GM21528 (cell line): ENCODE data around the gene FKBP15.
"Not testable (repeated sequence)": the region's sequence is repeated elsewhere in the genome, so short reads cannot be mapped to it uniquely, and the experiment has no call there.

Source experiments
- ATAC-seq: cut with Tn5 transposase; IDR thresholded peaks from one replicate; pipeline ENCODE4 v1.9.1; 2021; ENCODE audit warnings: mild to moderate bottlenecking, moderate library complexity; ENCODE audit not compliant: unreplicated experiment, low FRiP score

The FKBP15 gene

DNA sequence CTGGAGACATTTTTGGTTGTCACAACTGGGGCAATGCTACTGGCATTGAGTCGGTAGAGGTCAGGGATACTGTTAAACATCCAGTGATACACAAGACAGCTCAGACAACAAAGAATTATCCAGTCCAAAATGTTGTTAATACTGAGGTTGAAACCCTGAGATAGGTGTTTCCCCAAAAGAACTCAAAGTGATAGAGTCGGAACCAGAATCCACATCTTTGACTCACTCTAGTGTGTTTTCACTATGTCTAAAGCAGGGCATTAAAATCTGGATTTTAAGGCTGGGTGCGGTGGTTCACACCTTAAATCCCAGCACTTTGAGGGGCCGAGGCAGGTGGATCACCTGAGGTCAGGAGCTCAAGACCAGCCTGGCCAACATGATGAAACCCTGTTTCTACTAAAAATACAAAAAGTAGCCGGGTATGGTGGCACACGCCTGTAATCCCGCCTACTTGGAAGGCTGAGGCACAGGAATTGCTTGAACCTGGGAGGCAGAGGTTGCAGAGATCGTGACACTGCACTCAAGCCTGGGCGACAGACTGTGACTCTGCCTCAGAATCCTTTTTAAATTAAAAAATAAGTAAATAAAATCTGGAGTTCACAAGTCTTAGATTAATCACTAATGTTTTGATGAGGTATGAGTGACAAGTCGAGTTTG, 17.3 kb upstream of the FKBP15 start:
- ATAC-seq, result no peak

DNA sequence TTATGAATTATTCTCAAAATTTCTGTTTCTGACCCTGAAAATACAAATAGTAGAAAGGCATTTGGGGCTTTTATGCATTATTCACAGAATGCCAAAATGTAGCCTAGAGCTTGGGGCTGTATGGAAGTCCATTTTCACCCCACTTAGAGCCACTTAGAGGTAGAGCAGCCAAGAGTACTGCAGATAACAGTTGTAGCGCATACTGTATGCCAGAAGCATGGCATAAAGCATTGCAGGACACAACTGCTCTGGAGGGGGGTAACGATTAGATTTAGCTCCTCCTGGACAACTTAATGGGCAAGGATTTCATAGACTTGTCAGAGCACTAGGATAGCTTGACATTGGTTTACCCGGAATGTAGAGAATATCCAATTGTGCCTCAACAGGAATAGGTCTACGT, 15.9 kb upstream of the FKBP15 start:
- ATAC-seq, result no peak

DNA sequence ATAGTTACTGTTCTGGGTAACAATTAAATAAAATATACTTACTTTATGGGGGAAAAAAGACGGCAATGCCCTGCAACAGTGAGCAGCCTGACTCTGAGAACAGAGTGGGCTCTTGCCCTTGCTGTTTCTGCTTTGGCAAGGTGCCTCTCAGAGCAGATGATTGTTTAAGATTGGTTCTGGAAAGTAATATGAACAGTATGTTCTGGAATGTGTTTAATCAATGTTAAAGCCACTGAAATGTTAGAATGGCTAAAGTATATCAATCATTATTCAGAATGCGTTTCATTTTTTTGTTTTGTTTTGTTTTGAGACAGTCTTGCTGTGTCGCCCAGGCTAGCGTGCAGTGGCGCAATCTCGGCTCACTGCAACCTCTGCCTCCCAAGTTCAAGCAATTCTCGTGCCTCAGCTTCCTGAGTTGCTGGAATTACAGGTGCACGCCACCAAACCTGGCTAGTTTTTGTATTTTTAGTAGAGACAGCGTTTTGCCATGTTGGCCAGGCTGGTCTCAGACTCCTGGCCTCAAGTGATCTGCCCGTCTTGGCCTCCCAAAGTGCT, 14.7 kb upstream of the FKBP15 start:
- ATAC-seq, result not testable (repeated sequence)

DNA sequence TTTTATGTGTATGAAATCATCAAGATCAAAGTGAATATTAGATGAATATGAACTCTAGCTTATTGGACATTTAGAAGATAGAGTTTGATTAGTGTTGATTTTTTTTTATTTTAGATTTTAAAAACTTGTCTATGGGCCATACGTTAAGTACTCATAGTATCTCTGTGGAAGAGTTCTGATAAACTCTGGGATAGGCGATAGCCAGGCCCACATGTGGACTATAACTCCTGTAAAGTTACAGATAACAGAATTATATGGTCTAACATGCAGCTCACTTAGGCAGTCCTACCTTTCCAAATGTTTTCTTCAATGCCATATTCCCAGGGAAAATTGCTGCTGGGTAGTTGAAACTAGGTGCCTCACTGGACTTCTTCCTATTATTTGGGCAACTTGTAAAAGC, 10.6 kb upstream of the FKBP15 start:
- ATAC-seq, result no peak

DNA sequence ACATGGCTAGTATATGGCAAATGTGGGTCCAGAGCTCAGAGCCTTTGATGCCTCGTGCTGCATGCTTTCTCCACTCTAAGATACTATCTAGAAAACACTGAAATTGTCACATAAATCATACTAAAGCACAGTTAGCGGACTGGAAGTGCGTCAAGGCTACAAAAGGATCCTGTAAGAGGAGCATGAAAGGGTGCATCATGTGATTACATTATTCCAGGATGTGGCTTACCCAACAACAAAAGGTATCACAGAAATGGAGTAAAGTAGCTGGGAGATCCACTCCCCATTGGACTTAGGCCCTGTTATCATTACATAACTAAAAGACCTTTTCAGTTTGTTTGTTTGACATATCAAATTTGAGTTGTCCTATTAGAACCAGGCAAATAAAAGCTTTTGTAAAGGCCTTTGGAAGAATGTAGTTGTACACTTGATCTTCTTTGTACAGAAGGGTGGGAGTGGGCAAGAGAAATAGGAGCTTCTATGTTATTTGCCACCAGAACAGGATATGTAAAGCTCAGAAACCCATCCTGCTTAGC, 7.1 kb upstream of the FKBP15 start:
- ATAC-seq, result no peak

DNA sequence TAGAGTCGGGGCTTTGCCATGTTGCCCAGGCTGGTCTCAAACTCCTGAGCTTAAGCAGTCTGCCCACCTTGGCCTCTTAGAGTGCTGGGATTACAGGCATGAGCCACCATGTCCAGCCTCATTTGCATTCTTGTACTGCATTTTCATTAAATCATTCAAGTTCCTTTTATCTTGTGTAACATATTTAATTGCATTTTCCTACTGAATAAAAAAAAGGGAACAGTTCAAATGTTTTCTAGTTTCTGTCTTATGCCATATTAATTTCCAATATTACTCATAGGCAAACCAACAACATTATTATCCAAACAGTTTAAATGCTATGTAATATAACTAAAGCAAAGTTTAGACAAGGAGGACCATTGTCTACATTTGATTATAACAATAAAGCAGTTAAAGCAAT, 6.4 kb upstream of the FKBP15 start:
- no peak for ATAC-seq

DNA sequence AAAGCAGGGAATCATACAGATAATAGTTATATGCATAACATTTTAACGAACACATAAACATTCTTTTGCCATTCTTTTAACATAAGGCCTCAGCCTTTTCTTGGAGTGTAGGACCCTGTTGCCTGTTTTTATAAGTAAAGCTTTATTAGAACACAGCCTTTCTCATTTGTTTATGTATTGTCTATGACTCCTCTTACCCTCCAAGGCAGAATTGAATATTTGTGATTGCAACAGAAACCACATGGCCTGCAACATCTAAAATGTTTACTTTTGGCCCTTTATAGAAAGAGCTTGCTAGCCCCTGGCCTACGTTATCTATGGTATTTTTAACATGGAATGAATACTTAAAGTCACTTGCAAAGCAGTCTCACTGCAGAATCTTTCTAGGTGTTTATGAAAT, 2.9 kb upstream of the FKBP15 start:
- no peak for ATAC-seq

DNA sequence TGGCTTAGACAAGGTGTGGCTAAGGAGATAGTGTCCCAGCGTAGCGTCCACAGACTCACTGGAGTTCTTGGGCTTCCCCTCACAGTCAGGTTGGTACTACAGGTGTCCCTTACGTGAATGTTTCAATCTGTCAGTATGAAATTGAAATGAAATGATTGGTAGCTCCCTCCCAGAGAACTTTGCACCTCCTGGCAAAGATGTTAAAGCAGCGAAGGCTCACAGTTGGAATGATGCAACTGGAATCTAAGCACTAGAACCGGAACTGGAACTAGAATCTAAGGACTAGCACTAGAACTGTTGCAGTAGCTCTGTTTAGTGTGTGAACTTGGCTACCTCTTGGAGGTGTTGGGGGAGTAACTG, 1.4 kb upstream of the FKBP15 start:
- ATAC-seq, result no peak

DNA sequence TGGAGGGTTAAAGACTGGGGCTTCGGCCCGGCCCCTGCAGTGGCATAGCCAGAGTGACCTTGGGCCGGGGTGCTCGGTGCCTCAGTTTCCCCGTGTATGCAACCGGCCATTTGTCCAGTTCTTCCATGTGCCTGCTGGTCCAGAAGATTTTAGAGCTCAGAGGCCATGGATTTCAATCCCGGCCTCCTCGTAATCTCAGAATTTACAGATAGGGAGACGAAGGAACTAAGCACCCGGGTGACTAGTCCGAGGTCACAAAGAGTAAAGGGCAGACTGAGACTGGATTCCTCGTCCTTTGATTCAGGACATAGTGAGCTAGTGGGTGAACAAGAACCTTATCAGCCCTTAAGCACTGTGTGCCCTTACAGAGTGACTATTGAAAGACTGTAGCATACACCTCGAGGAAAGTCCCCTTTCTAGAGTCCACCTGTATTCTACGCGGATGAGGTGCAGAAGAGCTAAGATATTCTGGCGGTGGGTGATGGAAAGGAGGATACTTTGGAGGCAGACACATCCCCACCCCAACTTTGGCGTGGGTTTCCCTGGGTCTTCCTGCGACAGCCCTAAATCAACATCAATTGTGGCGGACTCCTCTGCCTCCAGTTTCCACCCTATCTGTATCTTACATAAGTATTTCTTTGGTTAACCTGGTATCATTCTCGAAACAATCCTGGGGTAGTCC, 864 bp upstream of the FKBP15 start:
- ATAC-seq, result no peak

DNA sequence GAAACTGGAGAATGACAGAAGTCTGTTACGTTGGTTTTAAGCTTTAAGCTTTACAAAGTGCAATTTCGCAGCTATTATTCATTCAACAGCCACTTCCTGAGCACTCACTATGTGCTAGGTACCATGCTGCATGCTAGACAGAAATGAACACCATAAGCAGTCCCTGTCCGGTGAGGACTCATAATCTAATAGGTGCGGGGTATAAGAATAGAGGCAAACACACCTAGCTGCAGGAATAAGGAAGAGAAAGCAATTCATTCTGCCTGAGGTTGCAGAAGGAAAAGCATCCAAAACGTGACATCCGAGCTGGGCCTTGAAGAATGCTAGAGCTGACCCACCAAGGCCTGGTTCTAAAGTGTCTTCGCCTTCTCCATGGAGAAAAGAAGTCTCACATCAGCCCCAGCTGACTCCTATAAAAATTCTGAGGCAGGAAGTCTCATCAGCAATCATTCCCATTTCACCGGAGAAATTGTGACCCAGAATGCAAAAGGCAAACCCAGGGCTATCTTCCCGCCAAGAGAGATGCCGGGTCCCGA, 542 bp downstream of the FKBP15 start:
- no peak for ATAC-seq

DNA sequence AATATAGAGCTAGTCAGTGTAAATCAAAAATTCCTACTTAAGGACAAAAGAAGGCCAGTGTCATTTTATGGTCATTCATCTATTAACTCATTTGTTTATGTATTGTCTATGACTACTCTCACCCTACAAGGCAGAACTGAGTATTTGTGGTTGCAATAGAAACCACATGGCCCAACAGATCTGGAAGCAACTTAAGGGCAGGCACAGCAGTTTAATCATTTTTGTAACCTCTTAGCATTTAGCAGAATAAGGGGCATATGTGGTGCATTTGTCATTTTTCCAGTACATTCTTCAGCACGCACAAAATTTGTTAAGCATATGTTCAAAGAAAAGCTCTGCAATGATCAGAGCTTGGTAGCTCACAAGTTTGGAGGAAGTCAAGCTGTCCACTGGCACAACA, 1.1 kb downstream of the FKBP15 start:
- peak; percentile 58 for ATAC-seq

DNA sequence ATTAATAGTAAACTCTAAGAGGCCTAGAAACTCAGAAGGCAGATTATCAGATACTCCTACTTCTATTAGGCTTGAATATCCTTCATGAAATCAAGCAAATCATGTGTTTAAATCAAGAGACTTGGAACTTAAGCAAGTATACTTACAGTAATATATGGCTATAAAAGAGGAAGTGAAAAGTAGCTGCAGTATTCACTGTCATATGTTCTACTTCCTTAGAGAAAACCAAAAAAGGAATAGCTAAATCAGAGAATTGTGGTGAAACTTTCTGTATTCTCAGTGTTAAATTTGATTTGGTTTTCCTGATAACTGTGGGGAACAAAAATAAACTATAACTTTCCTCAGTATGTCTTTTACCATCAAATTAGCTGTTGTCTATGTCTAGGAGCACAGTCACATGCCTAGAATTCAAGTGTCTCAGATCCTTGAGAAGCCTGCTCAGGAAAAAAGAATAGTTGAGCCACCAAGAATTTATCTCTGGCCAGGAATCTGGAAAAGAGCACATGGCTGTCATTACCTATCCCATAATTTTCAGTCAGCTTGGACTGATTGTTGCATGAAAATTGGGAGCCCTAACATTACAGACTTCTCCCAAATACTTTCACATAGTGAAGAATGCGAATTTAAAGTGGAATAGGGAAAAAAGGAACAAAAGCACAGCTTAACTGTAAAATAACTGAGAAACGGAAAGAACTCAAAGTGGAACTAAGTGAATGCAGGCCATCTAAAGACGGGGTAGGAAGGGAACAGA, 1.7 kb downstream of the FKBP15 start:
- peak; percentile 26 for ATAC-seq

DNA sequence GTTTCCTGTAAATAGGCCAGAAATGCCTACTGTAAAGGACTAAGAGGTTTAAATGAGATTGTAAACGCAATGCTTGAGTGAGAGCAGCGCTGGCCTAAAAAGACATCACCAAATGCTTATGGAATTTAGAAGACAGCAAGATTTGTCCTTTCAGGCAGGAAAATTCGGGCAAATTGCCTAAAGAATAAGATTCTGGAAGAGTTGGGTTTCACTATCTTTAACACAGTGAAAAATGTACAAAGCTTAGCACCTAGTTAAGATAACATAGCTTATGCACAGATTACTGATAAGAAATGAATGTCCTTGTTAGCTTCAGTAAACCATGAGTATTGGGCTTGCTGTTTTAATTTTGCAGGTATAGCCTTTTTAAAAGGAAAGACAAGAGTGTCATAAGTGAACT, 4.7 kb downstream of the FKBP15 start:
- no peak for ATAC-seq

DNA sequence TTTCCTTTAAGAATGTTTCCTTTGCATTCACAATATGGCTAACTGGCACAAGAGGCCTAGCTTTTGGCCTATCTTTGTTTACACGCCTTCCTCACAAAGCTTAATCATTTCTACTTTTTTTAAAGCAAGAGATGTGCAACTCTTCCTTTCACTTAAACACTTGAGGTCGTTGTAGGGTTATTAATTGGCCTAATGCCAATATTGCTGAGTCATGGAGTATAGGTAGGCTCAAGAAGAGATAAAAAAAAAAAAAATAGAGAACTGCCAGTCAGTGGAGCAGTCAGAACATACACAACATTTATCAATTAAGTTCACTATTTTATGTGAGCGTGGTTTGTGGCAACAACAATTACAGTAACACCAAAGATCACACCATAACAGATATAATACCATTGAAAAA, 5.9 kb downstream of the FKBP15 start:
- no peak for ATAC-seq

DNA sequence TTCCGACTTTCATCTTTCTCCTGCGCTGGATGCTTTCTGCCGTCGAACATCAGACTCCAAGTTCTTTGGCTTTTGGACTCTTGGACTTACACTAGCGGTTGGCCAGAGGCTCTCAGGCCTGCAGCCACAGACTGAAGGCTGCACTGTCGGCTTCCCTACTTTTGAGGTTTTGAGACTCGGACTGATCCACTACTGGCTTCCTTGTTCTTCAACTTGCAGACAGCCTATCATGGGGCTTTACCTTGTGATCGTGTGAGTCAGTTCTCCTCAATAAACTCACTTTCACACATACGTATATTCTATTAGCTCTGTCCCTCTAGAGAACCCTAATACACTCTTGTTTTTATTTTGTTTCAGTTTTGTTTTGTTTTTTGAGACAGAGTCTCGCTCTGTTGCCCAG, 10.3 kb downstream of the FKBP15 start:
- ATAC-seq, result no peak

DNA sequence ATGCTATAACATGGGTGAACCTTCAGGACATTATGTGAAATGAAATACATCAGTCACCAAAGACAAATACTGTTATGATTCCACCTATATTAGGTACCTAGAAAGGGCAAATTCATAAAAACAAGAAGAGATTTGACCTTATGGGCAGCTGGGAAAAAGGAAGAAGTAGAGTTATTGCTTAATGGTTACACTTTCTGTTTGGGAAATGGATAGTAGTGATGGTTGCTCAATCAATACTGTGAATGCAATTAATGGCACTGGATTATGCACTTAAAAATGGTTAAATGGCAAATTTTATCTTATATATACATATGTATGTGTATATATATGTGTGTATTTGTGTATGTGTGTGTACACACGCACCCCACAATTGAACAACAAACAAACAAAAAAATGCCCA, 15.2 kb downstream of the FKBP15 start:
- ATAC-seq, result no peak

DNA sequence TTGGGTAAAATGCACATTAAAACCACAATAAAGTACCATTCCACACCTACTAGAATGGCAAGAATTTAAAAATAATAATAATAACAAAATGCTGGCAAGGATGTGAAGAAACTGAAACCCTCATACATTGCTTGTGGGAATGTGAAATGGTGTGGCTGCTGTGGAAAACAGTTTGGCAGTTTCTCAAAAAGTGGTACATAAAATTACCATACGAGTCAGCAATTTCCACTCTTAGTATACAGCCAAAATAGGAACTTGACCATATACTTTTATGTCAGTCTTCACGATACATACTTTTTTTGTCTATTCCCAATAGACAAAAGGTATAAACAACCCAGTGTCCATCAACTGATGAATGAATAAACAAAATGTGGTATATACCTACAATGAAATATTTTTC, 15.6 kb downstream of the FKBP15 start:
- no peak for ATAC-seq

DNA sequence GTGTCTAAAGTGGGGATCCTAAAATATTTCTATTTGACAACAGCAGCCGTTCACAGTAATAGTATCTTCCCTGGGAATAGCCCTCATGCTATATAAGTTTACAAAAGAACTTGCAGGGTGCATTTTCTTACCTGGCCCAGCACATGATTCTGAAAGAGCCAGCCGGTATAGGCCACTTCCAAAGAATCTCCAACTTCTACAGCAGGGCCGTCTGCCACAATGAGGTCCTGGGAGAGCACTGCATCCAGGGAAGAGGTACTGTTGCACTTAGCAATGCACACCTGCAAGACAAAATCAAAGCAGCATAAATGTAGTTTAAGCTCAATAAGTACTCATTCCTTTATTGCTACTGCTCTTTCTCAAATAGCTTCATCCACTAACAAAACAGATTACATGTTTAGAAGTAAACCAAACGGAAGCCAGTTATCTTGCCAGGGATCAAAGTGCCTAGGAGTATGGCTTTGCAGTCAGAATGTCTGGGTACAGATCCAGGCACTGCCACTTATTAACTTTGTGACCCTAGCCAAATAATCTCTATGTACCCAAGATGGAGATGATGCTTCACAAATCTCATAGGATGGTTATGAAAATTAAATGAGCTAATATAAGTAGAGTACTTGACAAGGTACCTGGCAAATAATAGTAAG, 21.3 kb downstream of the FKBP15 start:
- no peak for ATAC-seq

DNA sequence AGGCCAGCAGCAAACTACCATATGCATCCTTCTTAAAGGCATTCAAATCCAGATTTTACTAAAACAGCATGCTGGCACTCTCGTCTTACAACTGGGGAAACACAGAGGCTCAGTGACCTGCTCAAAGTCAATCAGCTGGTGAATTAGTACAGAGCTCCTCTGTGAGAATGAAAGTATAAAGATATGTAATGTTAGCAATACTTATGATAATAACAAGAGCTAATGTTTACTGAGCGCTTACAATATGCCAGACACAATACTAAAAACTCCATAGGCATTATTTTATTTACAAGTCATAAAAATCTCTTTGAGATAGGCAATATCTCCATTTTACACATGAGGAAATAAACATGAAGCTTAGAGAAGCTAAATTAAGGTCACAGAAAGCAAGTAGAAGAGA, 28.6 kb downstream of the FKBP15 start:
- no peak for ATAC-seq

DNA sequence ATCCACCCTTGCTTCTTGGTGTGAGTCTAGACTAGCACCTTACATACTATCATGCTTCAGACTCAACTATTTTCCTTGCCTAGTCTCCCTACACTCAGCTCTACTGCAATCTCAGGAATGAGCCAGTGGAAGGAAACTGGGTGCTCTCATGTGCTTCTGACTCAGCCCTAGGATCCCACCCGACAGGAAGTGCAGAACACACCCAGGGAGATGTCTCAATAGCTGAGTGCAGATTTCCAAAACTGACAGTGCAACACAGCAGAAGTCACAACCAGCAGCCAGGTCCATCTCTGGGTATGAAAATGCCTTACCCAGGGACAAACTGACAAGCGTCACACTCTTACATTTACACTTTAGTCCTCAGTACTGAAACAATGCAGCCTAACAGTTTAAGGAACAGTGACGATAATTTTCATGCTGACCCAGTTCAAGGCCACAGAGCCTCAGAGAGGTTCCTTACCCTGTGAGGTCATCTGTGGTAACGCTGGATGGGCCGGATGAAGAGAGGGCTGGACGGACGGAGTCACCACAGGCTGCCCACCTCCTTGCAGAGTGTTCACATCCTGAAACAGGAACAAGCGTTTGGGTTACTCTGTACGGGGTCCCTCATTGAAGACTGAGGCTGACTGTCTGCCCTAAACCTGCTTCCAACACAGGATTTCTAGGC, 33.0 kb downstream of the FKBP15 start:
- no peak for ATAC-seq
